Measurements from ENCODE around the gene AEBP2. TPM values are rescaled to one million over a fixed set of nuclear protein-coding genes. Genes with fewer than 3 reads are reported as not detected.

AEBP2 gene
- total RNA-seq, 2 experiments from 2014 or later = 48.8 to 50.6 TPM

DNA sequence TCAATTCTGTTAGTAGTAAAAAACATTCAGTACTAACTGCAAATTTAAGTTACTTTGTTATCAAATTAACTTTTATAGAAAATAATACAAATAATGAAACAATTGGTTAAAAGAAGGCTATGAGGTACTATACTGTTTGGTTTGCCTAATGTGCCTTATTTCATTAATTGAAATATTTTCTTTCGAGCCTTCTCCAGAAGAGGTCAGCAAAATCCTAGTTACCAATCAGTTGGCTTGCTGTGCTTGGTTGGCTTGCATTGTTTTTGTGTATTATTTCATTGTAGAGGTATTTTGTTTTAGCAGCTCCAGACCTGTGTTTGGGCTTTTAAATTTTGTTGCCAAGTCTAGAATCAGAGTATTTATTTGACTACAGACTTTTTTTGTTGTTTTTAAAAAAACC, 68.5 kb downstream of the AEBP2 start:
- peaks cover 45% of the 10 kb centered on the region for H3K36me3 Mint-ChIP-seq (ENCODE audit: low read depth)
- H3K9me3 Mint-ChIP-seq = no peaks in the 10 kb centered on the region
- no peak for DNase-seq
- H3K27me3 Mint-ChIP-seq = no peaks in the 10 kb centered on the region
- no peak overlapping the region for H3K27ac Mint-ChIP-seq
- ChIA-PET CTCF (interaction anchor here (0.7 to 1.3 kb wide), 2 partner anchors 19 to 43 kb away, joined by 3 read pairs; no protein-coding TSS in a partner anchor), POLR2A (no interaction called here)
- H3K4me1 Mint-ChIP-seq = peaks cover 7% of the 10 kb centered on the region
- no peak overlapping the region for H3K4me3 Mint-ChIP-seq

- Mint-ChIP-seq H3K36me3 (ENCODE audit: low read depth) (peaks cover 43% of the 10 kb centered on the region), H3K4me1 (peaks cover 7% of the 10 kb centered on the region), H3K4me3 (no peak overlapping the region), H3K27ac (no peak overlapping the region), H3K9me3 (no peaks in the 10 kb centered on the region), H3K27me3 (no peaks in the 10 kb centered on the region)
- ChIA-PET CTCF (interaction anchor here (0.6 kb wide), 1 partner anchor 42 kb away, joined by 3 read pairs; no protein-coding TSS in a partner anchor), POLR2A (no interaction called here)
- DNase-seq = no peak
These were observed 71.2 kb downstream of the AEBP2 start for GRCh38 chr12:19510461-19510860.

- no peaks in the 10 kb centered on the region for H3K9me3 Mint-ChIP-seq
- POLR2A ChIA-PET = interaction anchor here (1.0 kb wide), 1 partner anchor 9 kb away, joined by 3 read pairs; no protein-coding TSS in a partner anchor
- no peak overlapping the region for H3K27ac Mint-ChIP-seq
- peaks cover 2% of the 10 kb centered on the region for H3K4me1 Mint-ChIP-seq
- DNase-seq = no peak
- H3K36me3 Mint-ChIP-seq (ENCODE audit: low read depth) = peaks cover 47% of the 10 kb centered on the region
- H3K4me3 Mint-ChIP-seq = no peak overlapping the region
- no peaks in the 10 kb centered on the region for H3K27me3 Mint-ChIP-seq
- CTCF ChIA-PET = interaction anchor here (1.3 kb wide), 1 partner anchor 10 kb away, joined by 3 read pairs; no protein-coding TSS in a partner anchor
These were observed 75.9 kb downstream of the AEBP2 start for GRCh38 chr12:19515179-19515578.

DNA sequence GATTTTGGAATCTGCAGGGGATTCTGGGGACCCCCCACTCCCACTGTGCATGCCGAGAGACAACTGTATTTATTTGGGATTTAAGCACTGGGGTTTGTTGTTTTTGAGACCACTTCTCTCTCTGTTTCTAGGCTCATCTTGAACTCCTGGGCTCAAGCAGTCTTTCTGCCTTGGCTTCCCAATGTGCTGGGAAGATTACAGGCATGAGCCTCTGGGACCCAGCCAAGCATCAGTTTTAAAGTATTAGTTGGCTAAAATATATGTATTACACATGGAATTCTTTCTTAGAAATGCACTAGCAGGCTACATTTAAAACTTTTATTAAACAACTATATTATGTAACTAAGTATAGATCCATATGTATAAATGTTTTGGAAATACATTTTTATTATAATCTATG, 78.3 kb downstream of the AEBP2 start:
- CTCF ChIA-PET = no interaction called here
- DNase-seq = no peak
- POLR2A ChIA-PET = no interaction called here
- no peaks in the 10 kb centered on the region for H3K27me3 Mint-ChIP-seq
- peaks cover 36% of the 10 kb centered on the region for H3K36me3 Mint-ChIP-seq (ENCODE audit: low read depth)
- H3K4me1 Mint-ChIP-seq = peaks cover 2% of the 10 kb centered on the region
- H3K27ac Mint-ChIP-seq = no peak overlapping the region
- H3K9me3 Mint-ChIP-seq = no peaks in the 10 kb centered on the region
- no peak overlapping the region for H3K4me3 Mint-ChIP-seq

GRCh38 chr12:19518209-19518608, 78.9 kb downstream of the AEBP2 start:
- peaks cover 36% of the 10 kb centered on the region for H3K36me3 Mint-ChIP-seq (ENCODE audit: low read depth)
- CTCF ChIA-PET = no interaction called here
- POLR2A ChIA-PET = no interaction called here
- no peak for DNase-seq
- H3K4me3 Mint-ChIP-seq = no peak overlapping the region
- peaks cover 2% of the 10 kb centered on the region for H3K4me1 Mint-ChIP-seq
- H3K27me3 Mint-ChIP-seq = no peaks in the 10 kb centered on the region
- H3K27ac Mint-ChIP-seq = no peak overlapping the region
- no peaks in the 10 kb centered on the region for H3K9me3 Mint-ChIP-seq

DNA sequence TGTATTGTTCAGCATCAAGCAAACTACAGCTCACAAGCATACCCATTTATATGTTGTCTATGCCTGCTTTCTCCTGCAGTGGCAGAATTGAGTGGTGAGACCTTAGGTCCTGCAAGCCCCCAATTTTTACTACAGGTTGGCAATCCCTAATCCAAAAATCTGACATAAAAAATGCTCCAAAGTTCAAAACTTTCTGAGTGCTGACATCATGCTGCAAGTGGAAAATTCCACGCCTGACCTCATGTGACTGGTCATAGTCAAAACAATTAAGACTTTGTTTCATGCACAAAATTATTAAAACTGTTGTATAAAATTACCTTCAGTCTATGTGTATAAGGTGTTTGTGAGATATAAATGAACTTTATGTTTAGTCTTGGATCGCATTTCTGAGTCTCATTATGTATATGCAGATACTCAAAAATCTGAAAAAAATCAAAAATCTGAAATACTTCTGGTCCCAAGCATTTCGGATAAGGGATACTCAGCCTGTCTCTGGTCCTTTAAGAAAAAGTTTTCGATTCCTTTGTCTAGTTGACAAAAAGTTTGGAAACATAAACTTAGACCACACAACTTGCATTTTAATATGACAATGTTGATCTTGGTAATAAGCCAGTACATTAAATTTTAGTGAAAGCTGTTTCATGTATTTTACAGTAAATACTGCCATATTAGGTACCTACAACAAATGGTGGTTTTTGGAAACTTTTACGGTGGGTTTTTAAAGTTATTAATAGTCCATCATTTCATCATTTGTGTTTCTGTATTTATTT, 81.5 kb downstream of the AEBP2 start:
- CTCF ChIA-PET = no interaction called here
- no peaks in the 10 kb centered on the region for H3K27me3 Mint-ChIP-seq
- POLR2A ChIA-PET = no interaction called here

DNA sequence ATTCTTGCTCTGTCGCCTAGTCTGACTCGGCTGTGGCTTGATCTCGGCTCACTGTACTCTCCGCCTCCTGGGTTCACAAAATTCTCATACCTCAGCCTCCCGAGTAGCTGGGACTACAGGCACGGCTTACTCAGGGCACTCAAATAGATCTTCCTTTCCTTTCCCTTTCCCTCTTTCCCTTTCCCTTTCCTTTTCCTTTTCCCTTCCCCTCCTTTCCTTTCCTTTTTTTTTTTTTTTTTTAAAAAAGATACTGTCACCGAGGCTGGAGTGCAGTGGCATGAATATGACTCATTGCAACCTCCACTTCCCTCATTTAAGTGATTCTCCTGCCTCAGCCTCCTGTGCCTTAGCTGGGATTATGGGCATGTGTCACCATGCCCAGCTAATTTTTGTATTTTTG, 86.0 kb downstream of the AEBP2 start:
- Mint-ChIP-seq H3K9me3 (no peaks in the 10 kb centered on the region), H3K36me3 (ENCODE audit: low read depth) (peaks cover 13% of the 10 kb centered on the region), H3K4me3 (no peak overlapping the region), H3K4me1 (peaks cover 23% of the 10 kb centered on the region), H3K27me3 (no peaks in the 10 kb centered on the region), H3K27ac (no peak overlapping the region)
- ChIA-PET CTCF (interaction anchor here (1.5 kb wide), 1 partner anchor 10 kb away, joined by 3 read pairs; no protein-coding TSS in a partner anchor), POLR2A (interaction anchor here (1.1 kb wide), 1 partner anchor 10 kb away, joined by 3 read pairs; no protein-coding TSS in a partner anchor)
- DNase-seq = no peak

More for the DNA sequence above, 81.5 kb downstream of the AEBP2 start:
- H3K9me3 Mint-ChIP-seq = no peaks in the 10 kb centered on the region
- H3K4me3 Mint-ChIP-seq = no peak overlapping the region
- no peaks in the 10 kb centered on the region for H3K4me1 Mint-ChIP-seq
- H3K36me3 Mint-ChIP-seq (ENCODE audit: low read depth) = peaks cover 20% of the 10 kb centered on the region
- DNase-seq = no peak
- no peak overlapping the region for H3K27ac Mint-ChIP-seq

- H3K27ac Mint-ChIP-seq = no peak overlapping the region
These were observed 88.6 kb downstream of the AEBP2 start for GRCh38 chr12:19527866-19528265.

GRCh38 chr12:19528750-19529149, 89.5 kb downstream of the AEBP2 start:
- Mint-ChIP-seq H3K9me3 (peaks cover 1% of the 10 kb centered on the region), H3K4me1 (peaks cover 23% of the 10 kb centered on the region), H3K36me3 (ENCODE audit: low read depth) (peaks cover 10% of the 10 kb centered on the region), H3K27me3 (no peaks in the 10 kb centered on the region), H3K4me3 (no peak overlapping the region), H3K27ac (no peak overlapping the region)
- POLR2A ChIA-PET = interaction anchor here (0.5 kb wide), 1 partner anchor 89 kb away, joined by 3 read pairs; the partner anchor contains the start of gene AEBP2
- DNase-seq = no peak
- CTCF ChIA-PET = no interaction called here

More at GRCh38 chr12:19527866-19528265, 88.6 kb downstream of the AEBP2 start:
- H3K4me3 Mint-ChIP-seq = no peak overlapping the region
- DNase-seq = no peak
- ChIA-PET CTCF (no interaction called here), POLR2A (interaction anchor here (0.7 kb wide), 1 partner anchor 21 kb away, joined by 3 read pairs; no protein-coding TSS in a partner anchor)
- H3K4me1 Mint-ChIP-seq = peaks cover 23% of the 10 kb centered on the region
- no peaks in the 10 kb centered on the region for H3K9me3 Mint-ChIP-seq
- H3K27me3 Mint-ChIP-seq = no peaks in the 10 kb centered on the region
- peaks cover 8% of the 10 kb centered on the region for H3K36me3 Mint-ChIP-seq (ENCODE audit: low read depth)

DNA sequence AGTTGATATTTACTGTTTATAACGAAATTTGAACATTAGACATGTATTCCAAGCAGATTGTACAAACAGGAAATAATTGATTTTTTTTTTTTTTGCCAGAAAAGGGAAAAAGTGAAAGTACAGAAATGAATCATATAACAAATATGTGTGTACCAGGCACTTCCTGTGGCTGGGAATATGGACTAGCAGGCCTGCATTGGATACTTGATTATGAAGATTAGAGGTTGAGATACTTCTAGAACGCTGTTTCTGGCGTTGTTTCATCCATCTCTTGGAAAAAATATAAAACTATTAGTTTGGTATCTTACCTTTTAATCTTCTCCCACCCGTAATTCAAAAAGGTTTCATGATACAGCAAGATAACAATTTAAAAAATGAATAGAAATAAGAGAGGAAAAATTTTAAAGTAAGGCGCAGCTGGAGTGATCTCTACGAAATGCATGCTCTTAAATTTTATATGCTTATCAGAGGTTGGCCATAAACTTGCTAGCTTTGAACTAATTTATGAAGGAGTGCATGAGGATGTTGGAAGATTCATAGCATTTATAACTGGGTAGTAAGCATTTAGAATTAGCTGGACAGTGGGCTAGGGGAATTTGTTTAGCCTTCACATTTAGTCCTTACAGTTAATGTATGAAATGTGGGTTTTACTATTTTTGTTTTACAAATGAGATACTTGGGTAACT, 90.8 kb downstream of the AEBP2 start:
- peaks cover 25% of the 10 kb centered on the region for H3K4me1 Mint-ChIP-seq
- peaks cover 15% of the 10 kb centered on the region for H3K36me3 Mint-ChIP-seq (ENCODE audit: low read depth)
- H3K27me3 Mint-ChIP-seq = no peaks in the 10 kb centered on the region
- H3K4me3 Mint-ChIP-seq = no peak overlapping the region
- POLR2A ChIA-PET = no interaction called here
- DNase-seq = no peak
- no peak overlapping the region for H3K27ac Mint-ChIP-seq
- CTCF ChIA-PET = interaction anchor here (1.5 kb wide), 1 partner anchor 12 kb away, joined by 3 read pairs; no protein-coding TSS in a partner anchor
- H3K9me3 Mint-ChIP-seq = peaks cover 4% of the 10 kb centered on the region

GRCh38 chr12:19530637-19531023, 91.3 kb downstream of the AEBP2 start:
- no peak for DNase-seq
- Mint-ChIP-seq H3K27ac (no peak overlapping the region), H3K4me1 (peaks cover 30% of the 10 kb centered on the region), H3K36me3 (ENCODE audit: low read depth) (peaks cover 20% of the 10 kb centered on the region), H3K4me3 (no peak overlapping the region), H3K9me3 (peaks cover 10% of the 10 kb centered on the region), H3K27me3 (no peaks in the 10 kb centered on the region)
- ChIA-PET POLR2A (no interaction called here), CTCF (interaction anchor here (1.5 kb wide), 1 partner anchor 11 kb away, joined by 3 read pairs; no protein-coding TSS in a partner anchor)

GRCh38 chr12:19533567-19533966, 94.3 kb downstream of the AEBP2 start:
- no peak overlapping the region for H3K27ac Mint-ChIP-seq
- ChIA-PET POLR2A (no interaction called here), CTCF (no interaction called here)
- H3K36me3 Mint-ChIP-seq (ENCODE audit: low read depth) = peaks cover 23% of the 10 kb centered on the region
- peaks cover 18% of the 10 kb centered on the region for H3K9me3 Mint-ChIP-seq
- no peak overlapping the region for H3K4me3 Mint-ChIP-seq
- no peaks in the 10 kb centered on the region for H3K27me3 Mint-ChIP-seq
- peaks cover 23% of the 10 kb centered on the region for H3K4me1 Mint-ChIP-seq
- no peak for DNase-seq

- Mint-ChIP-seq H3K36me3 (ENCODE audit: low read depth) (peaks cover 27% of the 10 kb centered on the region), H3K9me3 (peaks cover 17% of the 10 kb centered on the region), H3K27me3 (no peaks in the 10 kb centered on the region), H3K27ac (no peak overlapping the region), H3K4me3 (no peak overlapping the region), H3K4me1 (peaks cover 13% of the 10 kb centered on the region)
- POLR2A ChIA-PET = no interaction called here
- DNase-seq = no peak
- CTCF ChIA-PET = no interaction called here
These were observed 99.8 kb downstream of the AEBP2 start for GRCh38 chr12:19539071-19539470.

Data from activated CD4-positive, alpha-beta memory T cell treated with anti-CD3 and anti-CD28 coated beads, Interleukin-2, amount 10 ng/mL, durations not matched to agents 7 days and 5 days (primary cell).